DND-41 (cell line): Measurements from ENCODE around the gene CLEC12A.

Experiments
- ATAC-seq: fragments of 200-7000 bp; cut with Tn5 transposase; 3 replicates; pipeline ENCODE4 v1.9.1; 2021; ENCODE audit warnings: low read depth; ENCODE audit not compliant: insufficient read depth
- DNase-seq: peaks from one replicate; pipeline ENCODE4 v3.0.0-alpha.2; 2020
- H2AFZ ChIP-seq: 2 replicates; pipeline ENCODE4 v1.6.0; 2012; ENCODE audit warnings: low read depth, low read length
- H3K27ac ChIP-seq: 2 replicates; pipeline ENCODE4 v1.5.1; 2012; ENCODE audit warnings: low read length, inconsistent platforms
- H3K27me3 ChIP-seq: fragments of 200-600 bp; sonication (generic); 2 replicates; pipeline ENCODE4 v1.6.0; 2012; ENCODE audit warnings: low read length, mild to moderate bottlenecking, inconsistent platforms; ENCODE audit not compliant: insufficient read depth, poor library complexity
- H3K36me3 ChIP-seq: 2 replicates; pipeline ENCODE4 v1.5.1; 2012; ENCODE audit warnings: low read length, inconsistent platforms; ENCODE audit not compliant: insufficient read depth
- H3K4me1 ChIP-seq: 2 replicates; pipeline ENCODE4 v1.5.1; 2012; ENCODE audit warnings: mild to moderate bottlenecking, low read length; ENCODE audit not compliant: insufficient read depth
- H3K4me2 ChIP-seq: 2 replicates; pipeline ENCODE4 v1.6.0; 2012; ENCODE audit warnings: mild to moderate bottlenecking, moderate library complexity, low read length, inconsistent platforms; ENCODE audit not compliant: insufficient read depth
- H3K4me3 ChIP-seq, 2 experiments: fragments of 200-600 bp in 1 of 2; shearing (Covaris generic) in 1 of 2; 2 replicates each; pipeline ENCODE4 v1.5.1; 2012 to 2016; ENCODE audit warnings: inconsistent platforms in 2 of 2, low read length in 2 of 2, mild to moderate bottlenecking in 2 of 2, low read depth in 1 of 2, moderate library complexity in 1 of 2
- H3K79me2 ChIP-seq: 2 replicates; pipeline ENCODE4 v1.6.0; 2012; ENCODE audit warnings: low read length, inconsistent platforms; ENCODE audit not compliant: insufficient read depth
- H3K9ac ChIP-seq: 2 replicates; pipeline ENCODE4 v1.6.0; 2012; ENCODE audit warnings: low read depth, mild to moderate bottlenecking, inconsistent platforms, low read length, moderate library complexity
- H3K9me3 ChIP-seq: 2 replicates; pipeline ENCODE4 v1.5.1; 2012; ENCODE audit warnings: low read length, moderate library complexity, mild to moderate bottlenecking, inconsistent platforms; ENCODE audit not compliant: insufficient read depth, severe bottlenecking
- H4K20me1 ChIP-seq: 2 replicates; pipeline ENCODE4 v1.6.0; 2012; ENCODE audit warnings: low read length; ENCODE audit not compliant: insufficient read depth
- EZH2 ChIP-seq: IDR thresholded peaks from 3 replicates; pipeline ENCODE4 v1.6.1; 2012; ENCODE audit warnings: borderline replicate concordance, low read depth, mild to moderate bottlenecking, moderate library complexity, low read length, inconsistent platforms; ENCODE audit not compliant: severe bottlenecking
- TF ChIP-seq, protein P1 (sequence below): IDR thresholded peaks from 2 replicates; pipeline ENCODE4 v1.5.1; 2012; ENCODE audit warnings: borderline replicate concordance, low read length, moderate library complexity, mild to moderate bottlenecking; ENCODE audit not compliant: poor library complexity, severe bottlenecking; ENCODE audit errors: extremely low read depth

CLEC12A gene

DNA sequence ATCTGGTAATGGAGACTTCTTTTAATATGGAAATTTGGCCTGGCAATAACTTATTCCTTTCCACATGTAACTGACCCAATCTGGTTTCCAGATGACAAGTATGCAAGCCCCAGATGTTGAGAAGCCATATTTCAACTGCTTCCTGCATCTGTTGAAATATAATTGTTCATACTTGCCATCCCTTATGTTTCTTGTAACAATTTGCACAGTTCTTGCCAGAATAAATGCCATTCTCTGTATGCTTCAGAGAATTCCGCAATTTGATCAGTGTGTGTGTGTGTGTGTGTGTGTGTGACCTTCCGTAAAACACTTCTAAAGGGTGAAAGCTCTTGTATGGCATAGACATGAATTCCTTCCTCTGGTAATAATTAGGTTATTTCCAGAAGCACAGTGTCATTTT lies 37.3 kb upstream of the CLEC12A start:
- TF ChIP-seq, protein P1, sequence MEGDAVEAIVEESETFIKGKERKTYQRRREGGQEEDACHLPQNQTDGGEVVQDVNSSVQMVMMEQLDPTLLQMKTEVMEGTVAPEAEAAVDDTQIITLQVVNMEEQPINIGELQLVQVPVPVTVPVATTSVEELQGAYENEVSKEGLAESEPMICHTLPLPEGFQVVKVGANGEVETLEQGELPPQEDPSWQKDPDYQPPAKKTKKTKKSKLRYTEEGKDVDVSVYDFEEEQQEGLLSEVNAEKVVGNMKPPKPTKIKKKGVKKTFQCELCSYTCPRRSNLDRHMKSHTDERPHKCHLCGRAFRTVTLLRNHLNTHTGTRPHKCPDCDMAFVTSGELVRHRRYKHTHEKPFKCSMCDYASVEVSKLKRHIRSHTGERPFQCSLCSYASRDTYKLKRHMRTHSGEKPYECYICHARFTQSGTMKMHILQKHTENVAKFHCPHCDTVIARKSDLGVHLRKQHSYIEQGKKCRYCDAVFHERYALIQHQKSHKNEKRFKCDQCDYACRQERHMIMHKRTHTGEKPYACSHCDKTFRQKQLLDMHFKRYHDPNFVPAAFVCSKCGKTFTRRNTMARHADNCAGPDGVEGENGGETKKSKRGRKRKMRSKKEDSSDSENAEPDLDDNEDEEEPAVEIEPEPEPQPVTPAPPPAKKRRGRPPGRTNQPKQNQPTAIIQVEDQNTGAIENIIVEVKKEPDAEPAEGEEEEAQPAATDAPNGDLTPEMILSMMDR: no peak
- no peak for TF ChIP-seq EZH2
- DNase-seq (no peak), ATAC-seq (no peak)
- Histone ChIP-seq H3K4me3 (no peak overlapping the region), H4K20me1 (no peaks in the 10 kb centered on the region), H3K9me3 (no peaks in the 10 kb centered on the region), H3K79me2 (no peaks in the 10 kb centered on the region), H3K27ac (no peak overlapping the region), H3K4me1 (no peaks in the 10 kb centered on the region), H3K4me2 (no peak overlapping the region), H2AFZ (no peak overlapping the region), H3K36me3 (no peaks in the 10 kb centered on the region), H3K27me3 (peaks cover 3% of the 10 kb centered on the region), H3K9ac (no peak overlapping the region)

DNA sequence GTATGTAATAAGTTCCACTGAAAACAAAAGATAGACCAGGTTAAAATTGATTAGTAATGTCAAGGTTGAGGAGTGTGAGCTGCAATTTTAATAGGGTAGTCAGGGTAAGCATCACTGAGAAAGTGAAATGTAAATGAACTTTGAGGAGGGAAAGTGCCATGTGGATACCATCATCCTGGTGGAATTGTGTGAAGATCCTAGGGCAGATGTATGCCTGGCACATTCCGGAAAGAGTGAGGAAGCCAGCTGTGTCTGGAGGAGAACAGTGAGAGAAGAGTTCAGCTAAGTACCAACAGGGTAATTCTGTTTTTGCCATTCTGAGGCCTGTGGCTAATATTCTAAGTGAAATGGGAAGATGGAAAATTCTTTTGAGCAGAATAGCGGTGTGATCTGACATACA lies 36.2 kb upstream of the CLEC12A start:
- Histone ChIP-seq H4K20me1 (no peaks in the 10 kb centered on the region), H3K4me3 (no peak overlapping the region), H3K36me3 (no peaks in the 10 kb centered on the region), H3K79me2 (no peaks in the 10 kb centered on the region), H3K9me3 (no peaks in the 10 kb centered on the region), H3K27me3 (peaks cover 3% of the 10 kb centered on the region), H3K4me2 (no peak overlapping the region), H3K27ac (no peak overlapping the region), H3K9ac (no peak overlapping the region), H2AFZ (no peak overlapping the region), H3K4me1 (no peaks in the 10 kb centered on the region)
- TF ChIP-seq, protein P1: no peak
- TF ChIP-seq EZH2: no peak
- no peak for DNase-seq
- no peak for ATAC-seq

DNA sequence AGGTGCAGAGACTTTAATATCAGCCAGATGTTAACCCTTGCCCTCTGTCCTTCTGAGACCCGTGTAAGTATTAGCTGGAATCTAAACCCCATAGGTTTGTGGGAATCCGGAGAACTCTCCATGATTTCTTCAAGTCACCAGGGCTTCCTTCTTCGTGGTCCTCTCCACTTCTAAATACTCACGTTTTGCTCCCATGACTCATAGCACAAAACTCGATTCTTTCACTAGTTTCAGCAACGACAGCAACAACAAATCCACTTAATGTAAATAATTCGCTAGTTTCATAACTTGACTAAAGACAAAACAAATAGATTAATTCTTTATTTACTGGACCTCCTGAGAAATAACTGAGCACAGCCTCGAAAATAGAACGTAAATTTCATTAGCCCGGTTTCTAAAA lies 34.6 kb upstream of the CLEC12A start:
- H3K4me2 ChIP-seq: no peak overlapping the region
- H3K79me2 ChIP-seq: no peaks in the 10 kb centered on the region
- no peak for DNase-seq
- TF ChIP-seq EZH2: no peak
- TF ChIP-seq, protein P1: no peak
- no peaks in the 10 kb centered on the region for H3K9me3 ChIP-seq
- no peak overlapping the region for H3K9ac ChIP-seq
- no peak overlapping the region for H2AFZ ChIP-seq
- H3K27me3 ChIP-seq: peaks cover 4% of the 10 kb centered on the region
- H3K36me3 ChIP-seq: no peaks in the 10 kb centered on the region
- H3K27ac ChIP-seq: no peak overlapping the region
- H4K20me1 ChIP-seq: no peaks in the 10 kb centered on the region
- H3K4me1 ChIP-seq: no peaks in the 10 kb centered on the region
- no peak overlapping the region for H3K4me3 ChIP-seq
- no peak for ATAC-seq

DNA sequence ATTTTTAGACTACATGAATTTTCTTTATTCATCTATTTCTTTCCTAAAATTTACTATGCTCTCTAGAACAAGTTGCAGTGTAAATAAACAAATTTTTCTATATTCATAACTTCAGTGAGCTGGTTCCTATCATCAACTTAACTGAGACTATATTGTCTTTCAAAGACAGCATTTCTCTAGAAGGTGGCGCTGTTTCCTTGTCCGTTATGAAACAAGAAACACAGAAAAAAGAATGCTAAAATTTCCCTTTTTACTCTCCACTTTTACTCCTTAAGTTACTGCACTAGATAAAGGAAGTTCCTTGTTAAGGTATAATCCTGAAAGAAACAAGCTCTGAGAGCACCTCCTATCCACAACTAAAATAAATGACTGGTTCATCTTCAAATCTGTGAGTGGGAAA lies 30.8 kb upstream of the CLEC12A start:
- no peaks in the 10 kb centered on the region for H3K4me1 ChIP-seq
- H3K27me3 ChIP-seq: peaks cover 12% of the 10 kb centered on the region
- ATAC-seq (no peak), DNase-seq (no peak)
- H3K79me2 ChIP-seq: no peaks in the 10 kb centered on the region
- TF ChIP-seq EZH2: no peak
- TF ChIP-seq, protein P1: peak; percentile 48
- H3K9ac ChIP-seq: no peak overlapping the region
- no peaks in the 10 kb centered on the region for H3K36me3 ChIP-seq
- no peak overlapping the region for H3K4me3 ChIP-seq
- H3K27ac ChIP-seq: no peak overlapping the region
- no peaks in the 10 kb centered on the region for H3K9me3 ChIP-seq
- H2AFZ ChIP-seq: no peak overlapping the region
- H4K20me1 ChIP-seq: no peaks in the 10 kb centered on the region
- no peak overlapping the region for H3K4me2 ChIP-seq
